GM12878 (cell line): ENCODE data around the gene TLX2. TPM values are rescaled to one million over a fixed set of nuclear protein-coding genes. Genes with fewer than 3 reads are reported as not detected.

Source experiments
- BACH1 ChIP-seq: fragments of 450-650 bp; IDR thresholded peaks from 2 replicates; pipeline ENCODE4 v1.6.1; 2017; ENCODE audit warnings: mild to moderate bottlenecking, borderline replicate concordance
- CBFB ChIP-seq: IDR thresholded peaks from 2 replicates; pipeline ENCODE4 v1.6.1; 2016; ENCODE audit warnings: antibody characterized with exemption, low read depth
- CEBPZ ChIP-seq: fragments of 150-350 bp; IDR thresholded peaks from 2 replicates; pipeline ENCODE4 v1.6.1; 2016; ENCODE audit warnings: low read depth, low read length
- EED ChIP-seq: sonication (generic); IDR thresholded peaks from 2 replicates; pipeline ENCODE4 v1.6.1; 2016; ENCODE audit warnings: antibody characterized with exemption, low read depth
- MEF2B ChIP-seq: fragments of 450-650 bp; IDR thresholded peaks from 2 replicates; pipeline ENCODE4 v1.6.1; 2018; ENCODE audit warnings: mild to moderate bottlenecking, moderate library complexity; ENCODE audit not compliant: partially characterized antibody, poor library complexity, severe bottlenecking
- MYB ChIP-seq: fragments of 150-350 bp; IDR thresholded peaks from 2 replicates; pipeline ENCODE4 v1.6.1; 2014; ENCODE audit warnings: mild to moderate bottlenecking, low read depth, low read length, borderline replicate concordance
- NFYB ChIP-seq: IDR thresholded peaks from 2 replicates; pipeline ENCODE4 v1.6.1; 2011; ENCODE audit warnings: low read depth, mild to moderate bottlenecking, low read length, improper control_type of control experiment, moderate library complexity; ENCODE audit not compliant: insufficient read depth
- NR2F1 ChIP-seq: fragments of 450-650 bp; conservative IDR thresholded peaks from 2 replicates; pipeline ENCODE4 v1.6.1; 2017; ENCODE audit warnings: mild to moderate bottlenecking
- PAX5 ChIP-seq: IDR thresholded peaks from 2 replicates; pipeline ENCODE4 v1.6.1; 2011; ENCODE audit warnings: low read depth, low read length, borderline replicate concordance
- POLR2AphosphoS2 ChIP-seq: IDR thresholded peaks from 2 replicates; pipeline ENCODE4 v1.6.1; 2011; ENCODE audit warnings: low read depth, mild to moderate bottlenecking, low read length, improper control_type of control experiment, moderate library complexity
- POLR2AphosphoS5 ChIP-seq: IDR thresholded peaks from 2 replicates; pipeline ENCODE4 v1.6.1; 2011; ENCODE audit warnings: mild to moderate bottlenecking, low read length, inconsistent platforms
- PRDM15 ChIP-seq: fragments of 450-650 bp; formaldehyde crosslinking; IDR thresholded peaks from 2 replicates; pipeline ENCODE4 v1.4.0; 2020; ENCODE audit warnings: mild to moderate bottlenecking, moderate library complexity
- RB1 ChIP-seq: fragments of 450-650 bp; formaldehyde crosslinking; IDR thresholded peaks from 2 replicates; pipeline ENCODE4 v1.6.1; 2017; ENCODE audit warnings: mild to moderate bottlenecking, borderline replicate concordance
- SREBF1 ChIP-seq: IDR thresholded peaks from 2 replicates; pipeline ENCODE4 v1.6.1; 2012; ENCODE audit warnings: mild to moderate bottlenecking, low read length
- SUZ12 ChIP-seq: fragments of 200-600 bp; sonication (generic); IDR thresholded peaks from one replicate; pipeline ENCODE4 v1.6.1; 2018; ENCODE audit warnings: antibody characterized with exemption, mild to moderate bottlenecking; ENCODE audit not compliant: unreplicated experiment
- ZBTB40 ChIP-seq: fragments of 450-650 bp; IDR thresholded peaks from 2 replicates; pipeline ENCODE4 v1.6.1; 2016; ENCODE audit warnings: mild to moderate bottlenecking, moderate library complexity, borderline replicate concordance
- ZNF207 ChIP-seq: fragments of 450-650 bp; IDR thresholded peaks from 2 replicates; pipeline ENCODE4 v1.6.1; 2014; ENCODE audit warnings: antibody characterized with exemption, mild to moderate bottlenecking, borderline replicate concordance
- ZNF274 ChIP-seq: IDR thresholded peaks from one replicate; pipeline ENCODE4 v1.8.0; 2011; ENCODE audit not compliant: insufficient read length, insufficient read depth
- polyA plus RNA-seq, 11 experiments: library from polyadenylated mRNA; depleted of rRNA in 4 of 11; unstranded in 6 of 11; stranded (reverse) in 5 of 11; fragments of >200 nt; fragmentation: Nextera tagmentation in 4 of 11; fragmentation: Illumina TruSeq in 1 of 11; extraction: Ambion mirVana in 4 of 11; extraction: Trizol in 1 of 11; gene quantifications; 1 replicate in 1 of 11; 2 replicates in 10 of 11; pipeline versions ENCODE4 v1.2.1 to v1.2.3, GENCODE V29; 2011 to 2016; ENCODE audit warnings: inconsistent platforms in 2 of 11, missing spikeins in 2 of 11, low read depth in 1 of 11
- total RNA-seq, 4 experiments: library from RNA; depleted of rRNA in 3 of 4; stranded (reverse); fragments of >200 nt in 3 of 4; fragmentation: Illumina TruSeq in 1 of 4; extraction: Trizol in 1 of 4; gene quantifications; 2 replicates each; pipeline versions ENCODE4 v1.2.1 to v1.2.3, GENCODE V29; 2013 to 2021

Gene TLX2
- total and polyA plus RNA-seq, 10 of the 15 experiments (the other 5 are each of a cell fraction or from before 2014, with no cell fraction given) = 0.06 to 5.5 (median 3.6) TPM; not detected in 1

- TF ChIP-seq NFYB = peak; percentile 55; the same call in 1 of the 2 replicates
- TF ChIP-seq ZNF207 = peak; percentile 38; the same call in 1 of the 2 replicates
- TF ChIP-seq RB1 = peak; percentile 81; the same call in 1 of the 2 replicates
- 0 out of 2 replicates have a peak, but pooled peaks have one; percentile 52 for TF ChIP-seq POLR2AphosphoS2
- TF ChIP-seq EED = no peak
- peak; percentile 98 for TF ChIP-seq MEF2B
- TF ChIP-seq NR2F1 = peak; percentile 85
- no peak for TF ChIP-seq PRDM15 (CRISPR knock-in tag)
- peak; percentile 85 for TF ChIP-seq BACH1
- no peak for TF ChIP-seq SUZ12
- no peak; the same call in 1 of the 2 replicates for TF ChIP-seq CEBPZ
- no peak for TF ChIP-seq SREBF1
- TF ChIP-seq ZNF274 = no peak
- TF ChIP-seq POLR2AphosphoS5 = peak; percentile 91
- no peak for TF ChIP-seq PAX5
- TF ChIP-seq ZBTB40 = peak; percentile 90
- no peak for TF ChIP-seq MYB
- TF ChIP-seq CBFB = no peak
These were observed 6.9 kb upstream of the TLX2 start, which contains the start of gene PCGF1 (continued) for GRCh38 chr2:74507145-74507925.
